Activated T-cell treated with anti-CD3 and anti-CD28 coated beads, Interleukin-2, amount 50 U/mL, for 48 hours (primary cell): ENCODE results near the gene ACP7.
"Not testable (repeated sequence)": the region's sequence is repeated elsewhere in the genome, so short reads cannot be mapped to it uniquely, and the experiment has no call there.

Experiments used
- DNase-seq, 2 experiments: peaks; one replicate each; pipeline ENCODE4 v3.0.0-alpha.2; 2020

The ACP7 gene

GRCh38 chr19:39110263-39110967 lies 26.2 kb downstream of the ACP7 start:
- peak; percentile 78 to 80 for DNase-seq

GRCh38 chr19:39111593-39112199 lies 27.5 kb downstream of the ACP7 start:
- no peak for DNase-seq

- DNase-seq: no peak
These were observed 28.2 kb downstream of the ACP7 start for GRCh38 chr19:39112338-39112890.

- DNase-seq: no peak
These were observed 29.0 kb downstream of the ACP7 start for GRCh38 chr19:39113199-39113598.

- DNase-seq: no peak
These were observed 31.1 kb downstream of the ACP7 start for GRCh38 chr19:39115105-39115847.

GRCh38 chr19:39117023-39117422 lies 32.9 kb downstream of the ACP7 start:
- not testable (repeated sequence) for DNase-seq

DNA sequence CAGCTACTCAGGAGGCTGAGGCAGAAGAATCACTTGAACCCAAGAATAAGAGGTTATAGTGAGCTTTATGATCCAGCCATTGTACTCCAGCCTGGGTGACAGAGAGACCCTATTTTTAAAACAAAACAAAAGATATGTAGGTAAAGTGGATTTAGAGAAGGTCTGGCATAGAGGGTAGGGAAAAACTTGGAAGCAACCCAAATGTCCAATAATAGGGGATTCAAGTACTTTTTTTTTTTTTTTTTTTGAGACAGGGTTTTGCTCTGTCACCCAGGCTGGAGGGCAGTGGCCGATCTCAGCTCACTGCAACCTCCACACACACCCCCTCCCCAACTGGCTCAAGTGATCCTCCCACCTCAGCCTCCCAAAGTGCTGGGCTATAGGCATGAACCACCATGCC lies 35.7 kb downstream of the ACP7 start:
- DNase-seq: no peak

DNA sequence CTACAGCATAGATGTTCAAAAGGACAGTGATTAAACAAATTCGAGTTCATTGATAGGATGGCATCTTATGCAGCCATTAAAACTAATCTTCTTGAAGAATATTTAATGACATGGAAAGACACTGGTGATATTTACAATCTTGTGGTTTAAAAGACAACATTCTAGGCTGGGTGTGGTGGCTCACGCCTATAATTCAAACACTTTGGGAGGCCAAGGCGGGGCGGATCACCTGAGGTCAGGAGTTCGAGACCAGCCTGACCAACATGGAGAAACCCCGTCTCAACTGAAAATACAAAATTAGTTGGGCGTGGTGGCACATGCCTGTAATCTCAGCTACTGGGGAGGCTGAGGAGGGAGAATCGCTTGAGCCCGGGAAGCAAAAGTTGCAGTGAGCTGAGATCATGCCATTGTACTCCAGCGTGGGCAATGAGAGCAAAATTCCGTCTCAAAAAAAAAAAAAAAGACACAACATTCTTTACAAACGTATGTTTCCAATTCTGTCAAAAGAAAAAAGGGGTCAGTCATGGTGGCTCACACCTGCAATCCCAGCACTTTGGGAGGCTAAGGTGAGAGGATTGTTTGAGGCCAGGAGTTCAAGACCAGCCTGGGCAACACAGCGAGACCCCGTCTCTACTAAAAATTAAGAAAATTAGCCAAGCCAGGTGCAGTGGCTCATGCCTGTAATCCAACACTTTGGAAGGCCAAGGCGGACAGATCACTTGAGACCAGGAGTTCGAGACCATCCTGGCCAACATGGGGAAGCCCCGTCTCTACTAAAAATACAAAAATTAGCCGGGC lies 39.0 kb downstream of the ACP7 start:
- no peak for DNase-seq

DNA sequence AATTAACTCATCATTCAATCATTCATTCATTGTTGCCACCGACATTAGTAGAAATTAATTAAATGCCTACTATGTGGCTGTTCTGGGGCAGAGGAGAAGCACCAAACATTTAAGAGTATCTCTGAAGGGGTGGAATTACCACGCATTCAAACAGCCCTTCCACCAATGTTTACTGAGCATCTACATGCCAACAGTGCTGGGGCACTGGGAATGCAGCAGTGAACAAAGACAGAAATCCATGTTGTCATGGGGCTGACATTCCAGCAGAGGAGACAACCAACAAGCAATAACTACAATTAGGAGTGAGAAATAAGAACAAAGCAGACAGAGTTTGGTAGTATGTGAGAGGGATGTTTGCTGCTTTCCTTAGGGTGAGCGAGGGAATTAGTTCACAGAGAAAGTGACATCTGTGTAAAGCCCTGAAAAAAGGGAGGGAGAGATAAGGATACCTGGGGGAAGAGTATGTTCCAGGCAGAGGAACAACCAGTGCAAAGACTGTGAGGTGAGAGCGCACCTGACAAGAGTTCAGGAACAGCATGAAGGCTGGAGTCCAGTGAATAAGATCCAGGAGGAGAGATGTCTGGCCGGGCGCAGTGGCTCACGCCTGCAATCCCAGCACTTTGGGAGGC lies 40.1 kb downstream of the ACP7 start:
- no peak for DNase-seq

GRCh38 chr19:39125199-39125553 lies 41.0 kb downstream of the ACP7 start:
- DNase-seq: no peak

DNA sequence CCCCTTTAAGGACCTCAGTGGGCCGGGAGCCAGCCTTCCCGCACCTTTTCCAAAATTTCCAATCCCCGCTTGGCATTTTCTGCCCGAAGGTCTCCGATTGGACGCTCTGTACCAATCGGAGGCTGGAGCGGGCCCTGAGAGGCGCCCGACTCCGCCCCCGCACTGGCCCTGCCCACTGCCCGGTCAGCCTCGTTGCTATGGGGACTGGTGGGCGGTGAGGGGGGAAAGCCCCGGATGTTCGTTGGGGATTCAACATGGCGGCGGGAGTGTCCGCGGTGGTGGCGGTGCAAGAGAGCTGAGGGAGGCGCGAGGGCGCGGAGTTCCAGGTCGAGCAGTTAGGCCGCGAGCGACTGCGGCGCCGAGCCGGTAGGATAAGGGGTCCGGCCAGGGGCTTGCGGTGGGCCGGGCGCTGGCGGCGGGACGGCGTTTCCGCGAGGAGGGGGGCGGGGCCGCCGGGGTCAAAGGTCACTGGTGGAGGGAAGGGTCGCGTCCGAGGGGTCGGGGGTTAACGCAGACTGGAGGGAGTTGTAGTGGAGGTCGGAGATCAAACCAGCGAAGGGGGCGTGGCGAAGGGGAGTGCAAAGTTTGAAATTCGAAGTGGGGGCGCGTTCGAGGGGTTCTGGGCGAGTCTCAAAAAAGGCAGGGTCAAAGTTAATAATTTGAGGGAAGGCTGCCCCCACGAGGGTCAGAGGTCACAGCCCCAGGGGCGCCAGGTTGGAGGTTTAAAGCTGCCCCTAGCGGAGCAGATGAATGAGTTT lies 41.6 kb downstream of the ACP7 start, which contains the start of gene PAK4:
Gene PAK4 (plus strand): TSS at position 233 of the 758 bp plus-strand sequence. CDS start 43,768 bp downstream, outside the sequence.
- DNase-seq: peak; percentile 98

- no peak for DNase-seq
These were observed 42.4 kb downstream of the ACP7 start for GRCh38 chr19:39126312-39127187.

DNA sequence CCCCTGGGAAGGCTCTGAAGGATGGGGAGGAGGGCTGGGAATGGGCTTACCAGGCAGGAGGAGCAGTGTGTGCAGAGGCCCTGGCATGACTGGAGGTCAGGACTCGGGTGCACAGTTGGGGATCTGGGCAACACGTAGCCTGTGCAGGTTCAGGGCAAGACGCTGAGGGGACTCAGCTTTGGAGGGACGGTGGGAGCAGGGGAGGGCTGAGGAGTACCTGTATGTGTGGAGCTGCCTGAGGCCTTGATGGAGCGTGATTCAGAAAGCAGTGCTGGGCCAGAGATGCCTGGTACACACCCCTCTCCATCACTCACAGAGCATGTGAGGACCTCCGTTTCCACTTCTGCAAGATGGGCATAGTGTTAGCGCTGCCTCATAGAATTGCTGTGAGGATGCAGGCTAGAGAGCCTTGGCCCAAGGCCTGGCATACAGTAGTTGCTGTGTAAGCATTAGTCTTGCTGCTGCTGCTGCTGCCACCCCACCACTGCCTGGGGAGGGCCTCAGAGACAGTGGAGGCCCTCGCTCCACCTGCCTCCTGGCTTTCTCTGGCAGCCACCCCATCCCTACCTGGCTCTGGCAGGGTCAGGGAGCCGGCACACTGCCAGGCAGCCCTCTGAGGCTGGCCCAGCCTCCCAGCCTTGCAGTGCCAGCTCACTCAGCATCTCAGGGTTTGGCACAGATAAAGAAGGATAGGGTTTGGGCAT lies 43.8 kb downstream of the ACP7 start:
- no peak for DNase-seq

DNA sequence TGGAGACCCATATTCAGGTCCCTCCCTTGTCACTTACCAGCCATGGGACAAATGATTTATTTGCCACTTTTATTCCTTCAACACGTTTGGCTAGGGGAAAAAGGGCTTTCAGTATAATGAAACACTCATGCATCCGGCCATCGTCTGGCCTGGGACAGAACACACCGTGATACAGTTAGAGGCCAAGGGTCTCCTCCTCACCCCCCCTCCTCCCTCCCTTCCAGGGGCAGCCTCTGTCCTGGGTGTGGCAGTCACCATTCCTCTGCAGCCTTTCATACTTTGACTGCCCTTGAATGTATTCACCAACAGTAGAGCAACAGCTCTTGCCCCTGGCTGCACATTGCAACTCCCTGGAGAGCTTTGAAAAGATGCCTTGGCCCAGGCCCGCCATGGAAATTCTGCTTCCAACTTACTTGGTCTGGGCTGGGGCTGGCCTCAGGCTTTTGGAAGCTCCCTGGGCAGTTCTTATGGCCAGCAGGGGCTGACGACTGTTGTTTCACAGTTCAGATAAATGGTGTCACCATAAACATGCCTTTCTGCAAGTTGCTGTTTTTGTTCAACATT lies 44.4 kb downstream of the ACP7 start:
- DNase-seq: no peak

DNA sequence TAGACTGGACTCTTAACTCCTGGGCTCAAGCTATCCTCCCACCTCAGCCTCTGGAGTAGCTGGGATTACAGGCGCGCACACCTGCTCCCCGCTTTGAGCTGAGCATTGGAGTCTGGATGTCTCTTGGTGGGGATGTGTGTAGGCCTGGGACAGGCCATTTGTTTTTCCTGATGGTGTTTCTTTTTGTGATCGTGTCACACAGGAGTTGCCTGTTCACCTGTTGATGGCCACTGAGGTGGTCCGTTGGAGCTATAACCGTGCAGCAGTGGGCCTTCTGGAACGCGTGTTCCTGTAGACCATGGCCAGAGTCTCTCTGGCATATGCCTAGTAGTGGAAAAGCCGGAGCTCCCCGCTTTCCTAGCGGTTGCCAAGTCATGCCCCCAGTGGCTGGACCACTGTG lies 44.9 kb downstream of the ACP7 start:
- DNase-seq: no peak

DNA sequence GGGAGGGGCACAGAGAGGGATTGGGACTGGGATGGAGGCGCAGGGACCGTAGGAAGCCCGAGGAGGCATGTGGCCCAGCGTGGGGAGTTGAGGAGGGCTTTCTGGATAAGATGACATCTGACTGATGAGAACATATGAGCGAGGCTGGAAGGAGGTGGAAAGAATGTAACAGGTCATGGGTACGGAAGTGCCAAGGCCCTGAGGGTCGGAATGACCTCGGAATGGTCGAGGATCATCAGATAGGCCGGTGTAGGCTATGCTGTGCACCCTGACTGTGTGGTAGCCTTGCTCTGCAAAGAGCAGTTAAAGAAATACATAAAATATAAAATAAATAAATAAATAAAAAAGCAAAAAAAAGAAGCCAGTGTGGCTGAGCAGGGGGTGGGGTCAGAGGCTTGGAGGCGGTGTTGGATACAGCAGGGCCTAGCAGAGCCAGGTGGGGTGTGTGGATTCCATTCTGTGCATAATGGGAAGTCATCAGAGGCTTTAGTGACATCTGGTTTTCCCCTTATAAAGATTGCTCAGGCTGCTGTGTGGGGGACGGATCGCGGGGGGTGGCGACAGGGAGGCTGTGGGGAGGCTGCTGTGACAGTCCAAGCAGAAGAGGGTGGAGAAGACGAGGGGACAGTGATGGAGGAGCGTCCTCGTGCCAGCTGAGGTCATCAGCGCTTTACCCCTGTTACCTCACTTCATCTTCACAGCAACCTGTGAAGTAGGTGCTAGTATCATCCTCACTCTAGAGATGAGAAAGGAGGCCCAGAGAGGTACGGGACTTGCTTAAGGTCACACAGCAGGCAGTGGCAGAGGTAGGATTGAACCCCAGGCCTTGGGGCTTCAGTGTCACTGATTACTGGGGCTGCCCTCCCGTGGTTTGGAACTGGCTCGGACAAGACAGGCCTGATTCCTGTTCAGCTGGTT lies 46.4 kb downstream of the ACP7 start:
- no peak for DNase-seq

DNA sequence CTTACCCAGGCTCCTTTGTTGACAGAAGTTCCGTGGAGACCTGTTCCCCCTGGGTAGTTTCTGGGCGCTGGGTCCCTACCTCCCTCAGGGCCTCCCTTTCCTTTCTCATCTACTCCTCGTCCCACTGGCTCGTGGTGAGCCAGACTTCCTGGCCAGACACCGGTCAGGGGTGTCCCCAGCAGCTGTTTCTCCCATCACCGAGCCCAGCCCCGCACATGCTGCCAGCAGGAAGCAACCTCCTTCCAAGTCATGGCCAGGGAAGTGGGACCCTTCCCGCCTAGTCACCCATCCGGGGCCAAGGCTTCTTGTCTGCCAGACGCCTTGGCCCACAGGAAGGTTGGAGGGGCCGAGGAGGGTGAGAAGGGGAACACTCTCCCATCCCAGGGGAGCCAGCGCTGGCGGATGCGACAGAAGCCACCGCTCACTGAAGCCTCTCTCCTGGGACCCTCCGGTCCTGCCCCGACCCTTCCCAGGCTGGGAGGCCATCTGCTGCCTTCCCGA lies 47.1 kb downstream of the ACP7 start:
- DNase-seq: no peak

GRCh38 chr19:39132344-39132969 lies 48.3 kb downstream of the ACP7 start:
- DNase-seq: peak in 1 of 2 experiments; percentile 34
